Kidney (tissue), 14 donors: Measurements from ENCODE around the gene DSCAML1. TPM values are rescaled to one million over a fixed set of nuclear protein-coding genes. Genes with fewer than 3 reads are reported as not detected.

Experiments
- DNase-seq, 5 donors: peaks; one replicate each; pipeline ENCODE4 v3.0.0-alpha.2; 2013 to 2020
- FAIRE-seq: peaks from 2 replicates; lab custom pipeline; 2012; peaks lifted over from hg19 to GRCh38; lab: Jason Lieb, UNC
- H3K27ac ChIP-seq, 2 donors: one replicate each; pipeline ENCODE4 v1.7.0; 2013; ENCODE audit warnings: low read depth in 2 of 2, low read length in 2 of 2, inconsistent platforms in 1 of 2
- H3K27me3 ChIP-seq: one replicate; pipeline ENCODE4 v1.7.1; 2013; ENCODE audit warnings: low read length, inconsistent platforms; ENCODE audit not compliant: control insufficient read depth, insufficient read depth
- H3K36me3 ChIP-seq, 3 donors: one replicate each; pipeline versions ENCODE4 v1.7.0 to v1.7.1; 2013; ENCODE audit warnings: low read length in 3 of 3, control low read depth in 1 of 3, inconsistent platforms in 1 of 3; ENCODE audit not compliant: insufficient read depth in 3 of 3, control insufficient read depth in 2 of 3
- H3K4me1 ChIP-seq, 3 donors: one replicate each; pipeline versions ENCODE4 v1.7.0 to v1.7.1; 2013; ENCODE audit warnings: low read length in 3 of 3, inconsistent platforms in 1 of 3, low read depth in 1 of 3; ENCODE audit not compliant: control insufficient read depth in 2 of 3, insufficient read depth in 2 of 3
- H3K4me3 ChIP-seq, 3 donors: one replicate each; pipeline versions ENCODE4 v1.7.0 to v1.8.1; 2013; ENCODE audit warnings: low read length in 3 of 3, control low read depth in 1 of 3, inconsistent platforms in 1 of 3
- H3K9ac ChIP-seq, 3 donors: one replicate each; pipeline versions ENCODE4 v1.7.0 to v1.7.1; 2013; ENCODE audit warnings: low read length in 3 of 3, control low read depth in 1 of 3, inconsistent platforms in 1 of 3
- H3K9me3 ChIP-seq, 3 donors: one replicate each; pipeline versions ENCODE4 v1.7.0 to v1.7.1; 2013; ENCODE audit warnings: low read length in 3 of 3, control low read depth in 1 of 3, inconsistent platforms in 1 of 3; ENCODE audit not compliant: control insufficient read depth in 2 of 3, insufficient read depth in 1 of 3
- intact Hi-C: fragments of 100-400 bp; cut with DNase I; formaldehyde crosslinking; loops from one replicate; pipeline ENCODE4 v1.11.1; 2022
- polyA plus RNA-seq: library from polyadenylated mRNA; stranded (reverse); fragments of 350-450 nt; fragmentation: Illumina TruSeq; extraction: RNeasy Lipid Tissue Mini Kit (QIAGEN cat#74804); gene quantifications from one replicate; pipeline ENCODE4 v1.2.3, GENCODE V29; 2014; ENCODE audit warnings: low read depth, low replicate concordance; ENCODE audit not compliant: insufficient read depth
- total RNA-seq: library from RNA; stranded (reverse); fragmentation: NEBNext Ultra II Directional; extraction: Animal tissue kit (Norgen Biotek cat#: 25700); gene quantifications from one replicate; pipeline ENCODE4 v1.2.1, GENCODE V29; 2021
- TF ChIP-seq, protein P1 (sequence below): IDR thresholded peaks from 3 replicates; pipeline ENCODE4 v1.5.1; 2012; ENCODE audit warnings: mild to moderate bottlenecking, moderate library complexity, borderline replicate concordance; ENCODE audit not compliant: insufficient read depth; ENCODE audit errors: extremely low read depth
- donor health status: control.
- donor health status: control.
- donor health status: control.
- donor health status: control.
- donor health status: control.
- donor health status: DM: yes; HTN: yes; CAD: no.
- donor health status: Normal renal cell carcinoma (clear cell type).

DSCAML1 gene
- total and polyA plus RNA-seq, 2 donors from 2014 or later: 0.95 to 17.3 TPM

DNA sequence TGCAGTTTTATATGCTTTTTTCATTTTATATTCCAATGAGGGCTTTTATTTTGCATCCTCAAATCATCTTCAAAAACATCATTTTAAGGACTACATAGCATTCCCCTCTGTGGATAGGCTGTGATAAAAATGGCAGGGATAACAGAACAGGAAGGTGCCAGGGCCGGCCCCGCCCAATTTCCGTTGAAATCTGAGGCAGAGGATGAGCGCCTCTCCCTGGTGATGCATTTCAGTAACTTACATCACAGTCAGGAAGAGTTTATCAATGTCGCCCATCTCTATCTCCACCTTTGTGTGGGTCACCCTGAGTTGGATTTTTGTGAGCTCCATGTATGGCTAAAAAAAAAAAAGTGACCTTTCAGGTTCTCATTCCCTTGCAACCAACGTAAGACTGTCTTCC lies 201.6 kb downstream of the DSCAML1 start:
- TF ChIP-seq, protein P1, sequence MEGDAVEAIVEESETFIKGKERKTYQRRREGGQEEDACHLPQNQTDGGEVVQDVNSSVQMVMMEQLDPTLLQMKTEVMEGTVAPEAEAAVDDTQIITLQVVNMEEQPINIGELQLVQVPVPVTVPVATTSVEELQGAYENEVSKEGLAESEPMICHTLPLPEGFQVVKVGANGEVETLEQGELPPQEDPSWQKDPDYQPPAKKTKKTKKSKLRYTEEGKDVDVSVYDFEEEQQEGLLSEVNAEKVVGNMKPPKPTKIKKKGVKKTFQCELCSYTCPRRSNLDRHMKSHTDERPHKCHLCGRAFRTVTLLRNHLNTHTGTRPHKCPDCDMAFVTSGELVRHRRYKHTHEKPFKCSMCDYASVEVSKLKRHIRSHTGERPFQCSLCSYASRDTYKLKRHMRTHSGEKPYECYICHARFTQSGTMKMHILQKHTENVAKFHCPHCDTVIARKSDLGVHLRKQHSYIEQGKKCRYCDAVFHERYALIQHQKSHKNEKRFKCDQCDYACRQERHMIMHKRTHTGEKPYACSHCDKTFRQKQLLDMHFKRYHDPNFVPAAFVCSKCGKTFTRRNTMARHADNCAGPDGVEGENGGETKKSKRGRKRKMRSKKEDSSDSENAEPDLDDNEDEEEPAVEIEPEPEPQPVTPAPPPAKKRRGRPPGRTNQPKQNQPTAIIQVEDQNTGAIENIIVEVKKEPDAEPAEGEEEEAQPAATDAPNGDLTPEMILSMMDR: no peak
- intact Hi-C loops: no loop called here
- DNase-seq: no peak
- FAIRE-seq: no peak
- Histone ChIP-seq H3K9ac (no peak overlapping the region), H3K9me3 (no peaks in the 10 kb centered on the region), H3K4me3 (no peak overlapping the region), H3K4me1 (no peaks in the 10 kb centered on the region), H3K36me3 (no peaks in the 10 kb centered on the region), H3K27ac (no peak overlapping the region), H3K27me3 (no peaks in the 10 kb centered on the region)

DNA sequence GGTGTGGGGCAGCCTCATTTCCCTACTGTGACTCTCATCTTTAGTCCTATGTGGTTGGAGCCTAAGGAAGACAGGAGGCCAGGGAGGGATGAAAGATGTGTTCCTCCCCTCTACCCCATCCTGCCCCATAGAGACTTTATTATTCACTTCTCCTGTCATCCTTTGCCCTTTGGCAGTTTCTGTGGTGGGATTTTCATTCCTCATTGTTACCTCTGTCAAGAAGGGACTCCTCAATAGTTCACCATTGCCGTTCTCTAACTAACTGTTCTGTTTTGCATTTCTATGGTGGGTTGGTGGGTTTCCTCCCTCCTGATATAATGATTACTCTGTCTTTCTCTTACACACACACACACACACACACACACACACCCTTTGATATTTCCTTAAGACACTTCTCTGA lies 202.3 kb downstream of the DSCAML1 start:
- no peak overlapping the region for H3K4me3 ChIP-seq
- intact Hi-C loops: no loop called here
- H3K9me3 ChIP-seq: no peaks in the 10 kb centered on the region
- no peaks in the 10 kb centered on the region for H3K36me3 ChIP-seq
- TF ChIP-seq, protein P1: no peak
- no peak overlapping the region for H3K9ac ChIP-seq
- DNase-seq (no peak), FAIRE-seq (no peak)
- no peaks in the 10 kb centered on the region for H3K27me3 ChIP-seq
- H3K4me1 ChIP-seq: no peaks in the 10 kb centered on the region
- H3K27ac ChIP-seq: no peak overlapping the region

DNA sequence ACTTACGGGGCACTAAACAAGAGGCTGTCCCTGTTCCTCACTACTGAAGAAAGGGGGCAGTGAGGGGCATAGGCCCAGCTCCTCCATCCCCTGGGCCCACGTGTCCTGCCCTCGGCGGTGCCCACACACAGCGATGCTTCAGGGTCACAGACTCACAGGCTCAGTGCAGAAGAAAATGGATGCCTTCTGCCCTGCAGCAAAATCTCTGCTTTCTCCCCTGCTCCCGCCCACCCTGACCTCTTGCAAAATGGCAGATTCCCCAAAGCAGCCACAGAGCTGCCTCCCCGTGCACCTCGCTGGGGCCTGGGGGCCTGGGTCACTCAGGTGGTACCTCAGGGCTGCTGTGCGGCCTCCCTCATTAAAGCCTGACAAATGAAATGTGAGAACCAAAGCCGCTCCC lies 204.0 kb downstream of the DSCAML1 start:
- intact Hi-C loops: no loop called here
- TF ChIP-seq, protein P1: no peak
- Histone ChIP-seq H3K4me1 (no peaks in the 10 kb centered on the region), H3K9me3 (no peaks in the 10 kb centered on the region), H3K27me3 (no peaks in the 10 kb centered on the region), H3K27ac (no peak overlapping the region), H3K9ac (no peak overlapping the region), H3K36me3 (no peaks in the 10 kb centered on the region), H3K4me3 (no peak overlapping the region)
- no peak for DNase-seq
- no peak for FAIRE-seq
